Esophagus squamous epithelium (tissue), 5 donors: ENCODE results near the gene RAD51AP1. TPM values are rescaled to one million over a fixed set of nuclear protein-coding genes. Genes with fewer than 3 reads are reported as not detected.
"Not testable (repeated sequence)": the region's sequence is repeated elsewhere in the genome, so short reads cannot be mapped to it uniquely, and the experiment has no call there.

Source experiments
- DNase-seq: peaks from one replicate; lab custom pipeline; 2025; lab: John Stamatoyannopoulos, UW
- H3K27ac ChIP-seq, 4 donors: fragments of 200-600 bp; sonication (generic); one replicate each; pipeline ENCODE4 v1.5.1; 2016 to 2019; ENCODE audit warnings: mild to moderate bottlenecking in 1 of 4
- H3K27me3 ChIP-seq, 4 donors: fragments of 200-600 bp; sonication (generic); 1 replicate in 3 of 4; 2 replicates in 1 of 4; pipeline versions ENCODE4 v1.5.1 to v1.6.0; 2017 to 2021; ENCODE audit warnings: antibody characterized with exemption in 1 of 4
- H3K36me3 ChIP-seq, 3 donors: fragments of 200-600 bp; sonication (generic); one replicate each; pipeline ENCODE4 v1.5.1; 2016 to 2019
- H3K4me1 ChIP-seq, 3 donors: fragments of 200-600 bp; sonication (generic); one replicate each; pipeline ENCODE4 v1.5.1; 2017 to 2019
- H3K4me3 ChIP-seq, 4 donors: fragments of 200-600 bp; sonication (generic); 1 replicate in 3 of 4; 2 replicates in 1 of 4; pipeline ENCODE4 v1.5.1; 2016 to 2019; ENCODE audit warnings: mild to moderate bottlenecking in 2 of 4, moderate library complexity in 1 of 4
- H3K9me3 ChIP-seq, 3 donors: fragments of 200-600 bp; sonication (generic); one replicate each; pipeline ENCODE4 v1.5.1; 2016 to 2019
- POLR2A ChIP-seq, 4 donors: fragments of 450-650 bp; IDR thresholded peaks; one replicate each; pipeline ENCODE4 v1.6.1; 2017; ENCODE audit warnings: antibody characterized with exemption in 4 of 4, mild to moderate bottlenecking in 4 of 4, moderate library complexity in 3 of 4
- WGBS, 2 donors: methylation state at CpG; one replicate each; pipeline ENCODE4 v1.1.5; 2018; 5-methylcytosine and 5-hydroxymethylcytosine counted together
- intact Hi-C: fragments of 100-400 bp; cut with DNase I; formaldehyde crosslinking; loops from one replicate; pipeline ENCODE4 v1.15.0; 2022
- total RNA-seq, 4 donors: library from RNA; depleted of rRNA; stranded (reverse); fragments of >200 nt; gene quantifications; one replicate each; pipeline ENCODE4 v1.1.0, GENCODE V29; 2016
- TF ChIP-seq, protein P1 (sequence below), 6 experiments: fragments of 450-650 bp in 4 of 6; fragments of 200-600 bp in 2 of 6; sonication (generic) in 2 of 6; IDR thresholded peaks; one replicate each; pipeline ENCODE4 v1.5.1; 2016 to 2019; ENCODE audit warnings: antibody characterized with exemption in 6 of 6, mild to moderate bottlenecking in 4 of 6, moderate library complexity in 4 of 6
- donor health status: DM: yes; HTN: yes; CAD: no.

Gene RAD51AP1
- total RNA-seq, 4 donors from 2014 or later = 4.4 to 16.5 (median 10.3) TPM

DNA sequence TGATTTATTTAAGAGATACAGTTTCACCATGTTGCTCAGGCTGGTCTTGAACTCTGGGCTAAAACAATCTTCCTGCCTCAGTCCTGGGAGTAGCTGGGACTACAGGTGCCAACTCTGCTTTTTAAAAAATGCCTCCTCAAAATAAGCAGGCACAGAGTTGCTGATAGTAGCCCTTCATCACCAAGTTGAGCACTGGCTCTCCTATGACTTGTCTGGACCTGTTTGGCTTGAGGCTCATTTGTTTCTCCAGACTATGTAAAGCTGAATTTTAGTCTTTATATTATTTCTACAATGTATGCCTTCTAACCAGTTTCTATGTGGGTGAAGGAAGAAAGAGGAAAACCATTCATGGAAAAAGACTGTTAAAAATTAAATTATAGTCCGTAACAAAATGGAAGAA is 39.5 kb upstream of the RAD51AP1 start:
- WGBS, 2 donors = 100% methylated on average over 1 of the region's 1 CpG
- no peaks in the 10 kb centered on the region for H3K27me3 ChIP-seq
- no peak overlapping the region for H3K27ac ChIP-seq
- DNase-seq = no peak
- H3K4me3 ChIP-seq = no peak overlapping the region
- no peaks in the 10 kb centered on the region for H3K9me3 ChIP-seq
- TF ChIP-seq POLR2A (IDR thresholded peaks at IDR 0.05) = no peak
- TF ChIP-seq, protein P1, sequence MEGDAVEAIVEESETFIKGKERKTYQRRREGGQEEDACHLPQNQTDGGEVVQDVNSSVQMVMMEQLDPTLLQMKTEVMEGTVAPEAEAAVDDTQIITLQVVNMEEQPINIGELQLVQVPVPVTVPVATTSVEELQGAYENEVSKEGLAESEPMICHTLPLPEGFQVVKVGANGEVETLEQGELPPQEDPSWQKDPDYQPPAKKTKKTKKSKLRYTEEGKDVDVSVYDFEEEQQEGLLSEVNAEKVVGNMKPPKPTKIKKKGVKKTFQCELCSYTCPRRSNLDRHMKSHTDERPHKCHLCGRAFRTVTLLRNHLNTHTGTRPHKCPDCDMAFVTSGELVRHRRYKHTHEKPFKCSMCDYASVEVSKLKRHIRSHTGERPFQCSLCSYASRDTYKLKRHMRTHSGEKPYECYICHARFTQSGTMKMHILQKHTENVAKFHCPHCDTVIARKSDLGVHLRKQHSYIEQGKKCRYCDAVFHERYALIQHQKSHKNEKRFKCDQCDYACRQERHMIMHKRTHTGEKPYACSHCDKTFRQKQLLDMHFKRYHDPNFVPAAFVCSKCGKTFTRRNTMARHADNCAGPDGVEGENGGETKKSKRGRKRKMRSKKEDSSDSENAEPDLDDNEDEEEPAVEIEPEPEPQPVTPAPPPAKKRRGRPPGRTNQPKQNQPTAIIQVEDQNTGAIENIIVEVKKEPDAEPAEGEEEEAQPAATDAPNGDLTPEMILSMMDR (IDR thresholded peaks at IDR 0.05) = no peak
- H3K4me1 ChIP-seq = no peaks in the 10 kb centered on the region
- intact Hi-C loops = no loop called here
- peaks cover 0 to 88% (median 0%) of the 10 kb centered on the region in 3 donors for H3K36me3 ChIP-seq

DNA sequence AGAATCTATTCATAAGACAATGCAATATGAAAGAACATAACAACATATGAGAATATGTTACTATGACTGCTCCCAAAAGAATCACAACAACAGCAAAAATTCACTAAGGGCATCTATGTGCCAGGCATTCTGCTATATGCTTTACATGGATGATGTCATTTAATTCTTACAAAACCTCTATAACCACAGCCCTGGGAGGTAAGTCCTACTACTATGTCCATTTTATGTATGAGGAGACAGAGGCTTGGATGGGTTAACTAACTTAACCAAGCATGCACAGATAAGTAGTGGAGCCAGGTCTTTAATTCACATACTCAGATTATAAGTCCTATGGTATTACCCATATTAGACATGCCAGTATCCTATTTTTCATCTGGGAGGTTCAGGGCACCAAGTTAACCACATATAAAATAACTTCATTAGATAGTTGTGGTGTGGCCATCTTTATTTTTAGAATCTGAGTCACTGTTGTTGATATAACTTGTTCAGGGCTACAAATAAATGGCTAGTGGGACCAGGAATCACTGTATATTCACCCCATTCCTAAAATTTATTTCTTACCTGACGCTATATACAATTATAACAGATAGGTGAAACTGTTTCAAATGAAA is 33.2 kb upstream of the RAD51AP1 start:
- DNase-seq = no peak
- peaks cover 0 to 69% (median 0%) of the 10 kb centered on the region in 3 donors for H3K36me3 ChIP-seq
- TF ChIP-seq, protein P1 (IDR thresholded peaks at IDR 0.05) = no peak
- no peak for TF ChIP-seq POLR2A (IDR thresholded peaks at IDR 0.05)
- intact Hi-C loops = no loop called here
- H3K27me3 ChIP-seq = no peaks in the 10 kb centered on the region
- no peaks in the 10 kb centered on the region for H3K4me1 ChIP-seq
- no peak overlapping the region for H3K4me3 ChIP-seq
- no peak overlapping the region for H3K27ac ChIP-seq
- H3K9me3 ChIP-seq = no peaks in the 10 kb centered on the region
- 96 to 100% methylated on average over 1 of the region's 1 CpG for WGBS, 2 donors

DNA sequence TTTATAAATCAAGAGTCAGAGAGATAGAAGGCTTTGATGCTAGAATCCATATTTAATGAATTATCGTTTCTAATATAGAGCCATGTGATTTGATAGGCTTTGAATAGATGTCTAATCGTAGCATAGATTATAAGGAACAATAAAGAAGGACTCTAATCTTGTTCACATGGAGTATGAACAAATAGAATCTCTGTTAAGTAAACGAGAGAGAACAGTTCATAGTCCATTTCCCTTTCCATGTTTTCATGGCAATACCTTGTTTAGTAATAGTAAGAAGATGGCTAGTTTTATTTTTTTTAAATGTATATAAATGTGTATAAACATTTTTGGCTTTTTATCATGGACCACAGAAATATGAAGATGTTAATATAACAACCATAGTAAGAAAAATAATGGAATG is 32.3 kb upstream of the RAD51AP1 start:
- H3K27ac ChIP-seq = no peak overlapping the region
- H3K27me3 ChIP-seq = no peaks in the 10 kb centered on the region
- no peaks in the 10 kb centered on the region for H3K4me1 ChIP-seq
- H3K36me3 ChIP-seq = peaks cover 0 to 59% (median 0%) of the 10 kb centered on the region in 3 donors
- intact Hi-C loops = no loop called here
- no peaks in the 10 kb centered on the region for H3K9me3 ChIP-seq
- H3K4me3 ChIP-seq = no peak overlapping the region
- 64 to 72% methylated on average over 3 of the region's 3 CpGs for WGBS, 2 donors
- no peak for DNase-seq
- no peak for TF ChIP-seq POLR2A (IDR thresholded peaks at IDR 0.05)
- TF ChIP-seq, protein P1 (IDR thresholded peaks at IDR 0.05) = no peak

DNA sequence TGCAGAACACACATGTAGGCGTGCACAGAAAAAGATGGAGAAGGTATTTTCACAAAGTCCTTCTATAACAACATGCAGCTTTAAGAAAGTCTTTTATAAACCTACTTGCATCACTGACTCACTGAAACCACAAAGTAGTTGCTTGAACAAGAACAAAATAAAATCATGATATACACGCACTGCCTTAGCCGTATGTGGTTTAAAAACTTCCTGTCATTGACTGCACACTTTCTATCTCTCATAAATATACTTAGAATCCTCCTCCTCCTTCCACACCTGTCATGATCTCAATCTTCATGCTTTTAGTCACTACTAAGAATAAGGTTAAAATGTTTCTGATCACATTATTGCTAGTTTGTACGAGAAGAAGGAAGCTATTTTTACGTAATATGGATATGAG is 31.8 kb upstream of the RAD51AP1 start:
- Histone ChIP-seq H3K27ac (no peak overlapping the region), H3K4me1 (no peaks in the 10 kb centered on the region), H3K4me3 (no peak overlapping the region), H3K27me3 (no peaks in the 10 kb centered on the region), H3K9me3 (no peaks in the 10 kb centered on the region), H3K36me3 (peaks cover 0 to 55% (median 0%) of the 10 kb centered on the region in 3 donors)
- DNase-seq = no peak
- TF ChIP-seq, protein P1 (IDR thresholded peaks at IDR 0.05) = no peak
- TF ChIP-seq POLR2A (IDR thresholded peaks at IDR 0.05) = no peak
- intact Hi-C loops = no loop called here
- WGBS, 2 donors = 79% methylated on average over 5 of the region's 5 CpGs

DNA sequence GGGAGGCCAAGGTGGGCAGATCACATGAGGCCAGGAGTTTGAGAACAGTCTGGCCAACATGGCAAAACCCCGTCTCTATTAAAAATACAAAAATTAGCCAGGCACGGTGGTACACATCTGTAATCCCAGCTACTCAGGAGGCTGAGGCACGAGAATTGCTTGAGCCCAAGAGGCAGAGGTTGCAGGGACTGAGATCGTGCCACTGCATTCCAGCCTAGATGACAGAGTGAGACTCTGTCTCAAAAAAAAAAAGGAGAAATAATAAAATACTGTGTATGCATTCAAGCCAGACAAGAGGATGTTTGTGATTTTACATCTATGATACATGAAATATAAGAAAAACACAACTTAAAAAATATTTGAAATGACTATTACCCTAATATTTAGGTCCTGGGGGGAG is 30.2 kb upstream of the RAD51AP1 start:
- H3K4me3 ChIP-seq, H3K27ac ChIP-seq, intact Hi-C loops, H3K27me3 ChIP-seq, H3K4me1 ChIP-seq, H3K9me3 ChIP-seq, DNase-seq: not testable (repeated sequence)
- H3K36me3 ChIP-seq = peaks cover 0 to 39% (median 0%) of the 10 kb centered on the region in 3 donors
- WGBS, 2 donors = 88 to 95% methylated on average over 4 of the region's 4 CpGs

DNA sequence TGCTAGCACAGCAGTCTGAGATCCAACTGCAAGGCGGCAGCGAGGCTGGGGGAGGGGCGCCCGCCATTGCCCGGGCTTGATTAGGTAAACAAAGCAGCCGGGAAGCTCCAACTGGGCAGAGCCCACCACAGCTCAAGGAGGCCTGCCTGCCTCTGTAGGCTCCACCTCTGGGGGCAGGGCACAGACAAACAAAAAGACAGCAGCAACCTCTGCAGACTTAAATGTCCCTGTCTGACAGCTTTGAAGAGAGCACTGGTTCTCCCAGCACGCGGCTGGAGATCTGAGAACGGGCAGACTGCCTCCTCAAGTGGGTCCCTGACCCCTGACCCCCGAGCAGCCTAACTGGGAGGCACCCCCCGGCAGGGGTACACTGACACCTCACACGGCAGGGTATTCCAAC is 29.4 kb upstream of the RAD51AP1 start:
- intact Hi-C loops, H3K4me1 ChIP-seq, DNase-seq, H3K9me3 ChIP-seq, H3K4me3 ChIP-seq, H3K27me3 ChIP-seq, H3K27ac ChIP-seq: not testable (repeated sequence)
- 70% methylated on average over 2 of the region's 12 CpGs; no CpG with 5 or more reads in 1 of the 2 donors for WGBS, 2 donors
- H3K36me3 ChIP-seq = peaks cover 0 to 31% (median 0%) of the 10 kb centered on the region in 3 donors
